OCI-LY1 (cell line): ENCODE measurements around the gene BTBD16.

Experiments used
- H2AFZ ChIP-seq: fragments of 200-600 bp; sonication (generic), shearing (Covaris generic); 2 replicates; pipeline ENCODE4 v1.6.0; 2014; ENCODE audit warnings: antibody characterized with exemption, mild to moderate bottlenecking, low read length
- H3F3A ChIP-seq: fragments of 200-600 bp; sonication (generic), shearing (Covaris generic); 2 replicates; pipeline ENCODE4 v1.6.0; 2014; ENCODE audit warnings: mild to moderate bottlenecking, antibody characterized with exemption, low read length, moderate library complexity; ENCODE audit not compliant: insufficient read depth
- H3K27ac ChIP-seq: fragments of 200-600 bp; sonication (generic); 2 replicates; pipeline ENCODE4 v1.5.1; 2014; ENCODE audit warnings: low read length, mixed run types, mild to moderate bottlenecking, low read depth; ENCODE audit not compliant: poor library complexity, severe bottlenecking
- H3K27me3 ChIP-seq: fragments of 200-600 bp; sonication (generic); 2 replicates; pipeline ENCODE4 v1.6.0; 2014; ENCODE audit warnings: antibody characterized with exemption, mild to moderate bottlenecking, low read length, moderate library complexity; ENCODE audit not compliant: insufficient read depth
- H3K36me3 ChIP-seq: fragments of 200-600 bp; sonication (generic); 2 replicates; pipeline ENCODE4 v1.6.1; 2014; ENCODE audit warnings: mild to moderate bottlenecking, antibody characterized with exemption, low read length, moderate library complexity, mixed read lengths; ENCODE audit not compliant: insufficient read depth
- H3K4me1 ChIP-seq: fragments of 200-600 bp; sonication (generic); 2 replicates; pipeline ENCODE4 v1.5.1; 2014; ENCODE audit warnings: mild to moderate bottlenecking, low read length, moderate library complexity; ENCODE audit not compliant: insufficient read depth, severe bottlenecking
- H3K4me2 ChIP-seq: fragments of 200-600 bp; sonication (generic), shearing (Covaris generic); 2 replicates; pipeline ENCODE4 v1.6.1; 2014; ENCODE audit warnings: low read length
- H3K4me3 ChIP-seq: fragments of 200-600 bp; sonication (generic); 2 replicates; pipeline ENCODE4 v1.5.1; 2014; ENCODE audit warnings: low read length, low read depth, mild to moderate bottlenecking, mixed read lengths; ENCODE audit not compliant: poor library complexity, severe bottlenecking
- H3K79me2 ChIP-seq: fragments of 200-600 bp; shearing (Covaris generic); 2 replicates; pipeline ENCODE4 v1.6.1; 2016; ENCODE audit warnings: mixed run types, low read length, mixed read lengths; ENCODE audit not compliant: insufficient read depth
- H3K9ac ChIP-seq: fragments of 200-600 bp; sonication (generic), shearing (Covaris generic); 2 replicates; pipeline ENCODE4 v1.6.1; 2014; ENCODE audit warnings: mild to moderate bottlenecking, low read length, mixed read lengths
- H3K9me2 ChIP-seq: fragments of 200-600 bp; sonication (generic), shearing (Covaris generic); 2 replicates; pipeline ENCODE4 v1.6.1; 2014; ENCODE audit warnings: low read depth, mild to moderate bottlenecking, low read length, mixed read lengths
- H3K9me3 ChIP-seq: fragments of 200-600 bp; shearing (Covaris generic); 2 replicates; pipeline ENCODE4 v1.6.1; 2014; ENCODE audit warnings: low read length, mixed read lengths
- H4K20me1 ChIP-seq: fragments of 200-600 bp; sonication (generic), shearing (Covaris generic); 2 replicates; pipeline ENCODE4 v1.6.0; 2016; ENCODE audit warnings: mild to moderate bottlenecking, low read length; ENCODE audit not compliant: insufficient read depth
- CTCF ChIP-seq: fragments of 200-600 bp; sonication (generic), shearing (Covaris generic); IDR thresholded peaks from 2 replicates; pipeline ENCODE4 v1.5.1; 2017; ENCODE audit warnings: mild to moderate bottlenecking, antibody characterized with exemption, low read length, moderate library complexity, mixed read lengths
- EZH2 ChIP-seq: fragments of 200-600 bp; sonication (generic), shearing (Covaris generic); IDR thresholded peaks from 2 replicates; pipeline ENCODE4 v1.8.0; 2017; ENCODE audit warnings: borderline replicate concordance, mixed run types, mild to moderate bottlenecking, antibody characterized with exemption, low read length, moderate library complexity, mixed read lengths

Gene BTBD16

GRCh38 chr10:122308417-122309141 lies 37.5 kb downstream of the BTBD16 start:
- H3K79me2 ChIP-seq = no peaks in the 10 kb centered on the region
- no peaks in the 10 kb centered on the region for H3K9me3 ChIP-seq
- no peaks in the 10 kb centered on the region for H4K20me1 ChIP-seq
- no peaks in the 10 kb centered on the region for H3F3A ChIP-seq
- H3K9ac ChIP-seq = no peak overlapping the region
- H3K36me3 ChIP-seq = no peaks in the 10 kb centered on the region
- H3K27me3 ChIP-seq = no peaks in the 10 kb centered on the region
- no peaks in the 10 kb centered on the region for H3K4me1 ChIP-seq
- TF ChIP-seq CTCF (no peak), EZH2 (no peak)
- no peak overlapping the region for H3K27ac ChIP-seq
- H3K4me3 ChIP-seq = no peak overlapping the region
- no peak overlapping the region for H2AFZ ChIP-seq
- no peak overlapping the region for H3K4me2 ChIP-seq
- H3K9me2 ChIP-seq = no peaks in the 10 kb centered on the region

- Histone ChIP-seq H3K27ac (no peak overlapping the region), H3K36me3 (no peaks in the 10 kb centered on the region), H3K9me2 (no peaks in the 10 kb centered on the region), H2AFZ (no peak overlapping the region), H3K4me1 (no peaks in the 10 kb centered on the region), H3K79me2 (no peaks in the 10 kb centered on the region), H3K9me3 (no peaks in the 10 kb centered on the region), H3K27me3 (no peaks in the 10 kb centered on the region), H3K9ac (no peak overlapping the region), H3K4me3 (no peak overlapping the region), H3F3A (no peaks in the 10 kb centered on the region), H4K20me1 (no peaks in the 10 kb centered on the region), H3K4me2 (no peak overlapping the region)
- no peak for TF ChIP-seq CTCF
- TF ChIP-seq EZH2 = no peak
Observed at GRCh38 chr10:122310311-122311050, 39.4 kb downstream of the BTBD16 start.

GRCh38 chr10:122311051-122311410 lies 39.9 kb downstream of the BTBD16 start:
- H4K20me1 ChIP-seq = no peaks in the 10 kb centered on the region
- H3K79me2 ChIP-seq = no peaks in the 10 kb centered on the region
- H3K4me2 ChIP-seq = no peak overlapping the region
- no peak overlapping the region for H3K9ac ChIP-seq
- no peaks in the 10 kb centered on the region for H3K27me3 ChIP-seq
- H2AFZ ChIP-seq = no peak overlapping the region
- H3K9me3 ChIP-seq = no peaks in the 10 kb centered on the region
- no peaks in the 10 kb centered on the region for H3F3A ChIP-seq
- no peak overlapping the region for H3K27ac ChIP-seq
- H3K9me2 ChIP-seq = no peaks in the 10 kb centered on the region
- H3K4me3 ChIP-seq = no peak overlapping the region
- no peaks in the 10 kb centered on the region for H3K36me3 ChIP-seq
- no peak for TF ChIP-seq EZH2
- H3K4me1 ChIP-seq = no peaks in the 10 kb centered on the region
